A549 (cell line): Measurements from ENCODE around the gene AADACL3. TPM values are rescaled to one million over a fixed set of nuclear protein-coding genes. Genes with fewer than 3 reads are reported as not detected.

Source experiments
- ATAC-seq, 2 experiments: fragments of 200-7000 bp in 1 of 2; fragments of >200 bp in 1 of 2; cut with Nextera tagmentation in 1 of 2; cut with Tn5 transposase in 1 of 2; 3 replicates each; pipeline versions ENCODE4 v1.8.0 to v1.9.1; 2018 to 2020; ENCODE audit warnings: mild to moderate bottlenecking in 1 of 2, moderate library complexity in 1 of 2
- CTCF ChIA-PET: fragments of 300-600 bp; sonication (Branson Sonifier 250); formaldehyde crosslinking; extraction: SDS; loops from one replicate; lab custom pipeline; 2021; ENCODE audit warnings: antibody characterized with exemption, inconsistent platforms; lab: Yijun Ruan, JAX
- POLR2A ChIA-PET: fragments of 350-600 bp; formaldehyde crosslinking; extraction: SDS; loops from one replicate; lab custom pipeline; 2021; ENCODE audit warnings: antibody characterized with exemption, inconsistent platforms; lab: Yijun Ruan, JAX
- DNase-seq, 2 experiments: peaks; one replicate each; pipeline versions ENCODE4 v3.0.0 to v3.0.0-alpha.2; 2011 to 2016; ENCODE audit warnings: low read depth in 1 of 2, low spot score in 1 of 2
- FAIRE-seq: peaks from 2 replicates; lab custom pipeline; 2011; peaks lifted over from hg19 to GRCh38; lab: Jason Lieb, UNC
- H3K27ac ChIP-seq, 2 experiments: fragments of >200 bp; sonication (Bioruptor Twin); formaldehyde crosslinking; 3 replicates each; pipeline ENCODE4 v1.5.1; 2016 to 2017
- H3K4me1 ChIP-seq: fragments of >200 bp; sonication (Bioruptor Twin); formaldehyde crosslinking; 3 replicates; pipeline ENCODE4 v1.6.1; 2016
- H3K4me2 ChIP-seq: fragments of >200 bp; sonication (Bioruptor Twin); formaldehyde crosslinking; 3 replicates; pipeline ENCODE4 v1.6.1; 2016
- H3K4me3 ChIP-seq: fragments of >200 bp; sonication (Bioruptor Twin); formaldehyde crosslinking; 3 replicates; pipeline ENCODE4 v1.5.1; 2016
- H3K9me3 ChIP-seq: fragments of >200 bp; sonication (Bioruptor Twin); formaldehyde crosslinking; 3 replicates; pipeline ENCODE4 v1.6.1; 2016
- ATOH8 ChIP-seq: fragments of 250-450 bp; sonication (Bioruptor Pico); IDR thresholded peaks from 2 replicates; pipeline ENCODE4 v1.5.0; 2020; ENCODE audit warnings: low read depth, mild to moderate bottlenecking, moderate library complexity
- BCL3 ChIP-seq: fragments of >200 bp; sonication (Bioruptor Twin); formaldehyde crosslinking; IDR thresholded peaks from 3 replicates; pipeline ENCODE4 v1.6.1; 2016
- BHLHE40 ChIP-seq: IDR thresholded peaks from 2 replicates; pipeline ENCODE4 v1.6.1; 2012; ENCODE audit warnings: low read depth, low read length, inconsistent platforms
- CBX2 ChIP-seq: fragments of 200-600 bp; sonication (generic); IDR thresholded peaks from 2 replicates; pipeline ENCODE4 v1.6.1; 2016; ENCODE audit warnings: low read depth, mild to moderate bottlenecking, borderline replicate concordance
- CBX8 ChIP-seq: fragments of 200-600 bp; sonication (generic); IDR thresholded peaks from 2 replicates; pipeline ENCODE4 v1.6.1; 2016
- CHD2 ChIP-seq: fragments of 150-350 bp; IDR thresholded peaks from 2 replicates; pipeline ENCODE4 v1.6.1; 2014; ENCODE audit warnings: low read length; ENCODE audit not compliant: partially characterized antibody
- EP300 ChIP-seq, 2 experiments: fragments of >200 bp; sonication (Bioruptor Twin); formaldehyde crosslinking; IDR thresholded peaks; 2 replicates in 1 of 2; 3 replicates in 1 of 2; pipeline ENCODE4 v1.6.1; 2016 to 2017
- HEYL ChIP-seq: fragments of 250-450 bp; sonication (Bioruptor Pico); IDR thresholded peaks from 2 replicates; pipeline ENCODE4 v1.8.0; 2021; ENCODE audit warnings: mild to moderate bottlenecking, moderate library complexity
- PBX3 ChIP-seq: IDR thresholded peaks from 2 replicates; pipeline ENCODE4 v1.6.1; 2012
- PHF8 ChIP-seq: fragments of 200-600 bp; sonication (generic); IDR thresholded peaks from 2 replicates; pipeline ENCODE4 v1.6.1; 2016; ENCODE audit warnings: low read depth, mild to moderate bottlenecking, antibody characterized with exemption, moderate library complexity, borderline replicate concordance
- RAD21 ChIP-seq, 2 experiments: fragments of >200 bp in 1 of 2; sonication (Bioruptor Twin) in 1 of 2; formaldehyde crosslinking in 1 of 2; IDR thresholded peaks in 1 of 2; conservative IDR thresholded peaks in 1 of 2; 2 replicates in 1 of 2; 3 replicates in 1 of 2; pipeline ENCODE4 v1.6.1; 2012 to 2018; ENCODE audit warnings: inconsistent platforms in 1 of 2
- RARB ChIP-seq: fragments of 250-450 bp; sonication (Bioruptor Pico); IDR thresholded peaks from 2 replicates; pipeline ENCODE4 v1.8.0; 2021; ENCODE audit warnings: mild to moderate bottlenecking, moderate library complexity
- SMC3 ChIP-seq: fragments of >200 bp; sonication (Bioruptor Twin); formaldehyde crosslinking; IDR thresholded peaks from 3 replicates; pipeline ENCODE4 v1.6.1; 2018; ENCODE audit warnings: inconsistent platforms
- SREBF2 ChIP-seq: fragments of 450-650 bp; IDR thresholded peaks from 2 replicates; pipeline ENCODE4 v1.6.1; 2014; ENCODE audit warnings: mild to moderate bottlenecking, moderate library complexity
- TFCP2L1 ChIP-seq: fragments of 250-450 bp; sonication (Bioruptor Pico); IDR thresholded peaks from 2 replicates; pipeline ENCODE4 v1.5.0; 2021; ENCODE audit warnings: mild to moderate bottlenecking
- TP53 ChIP-seq: fragments of 250-450 bp; sonication (Bioruptor Pico); IDR thresholded peaks from 2 replicates; pipeline ENCODE4 v1.5.0; 2021; ENCODE audit warnings: mild to moderate bottlenecking, moderate library complexity
- ZSCAN20 ChIP-seq: fragments of 250-450 bp; sonication (Bioruptor Pico); IDR thresholded peaks from 2 replicates; pipeline ENCODE4 v1.8.0; 2022; ENCODE audit warnings: mild to moderate bottlenecking, moderate library complexity
- WGBS: methylation state at CpG from one replicate; pipeline ENCODE4 v1.1.6; 2017; ENCODE audit errors: missing lambda C conversion rate; 5-methylcytosine and 5-hydroxymethylcytosine counted together
- polyA plus RNA-seq, 4 experiments: library from polyadenylated mRNA; depleted of rRNA in 3 of 4; stranded (reverse); fragments of >200 nt; fragmentation: RNase III in 1 of 4; extraction: RNeasy Plus Mini Kit Qiagen cat#74134 plus additional on column Dnase treatment in 1 of 4; gene quantifications; 2 replicates in 3 of 4; 3 replicates in 1 of 4; pipeline ENCODE4 v1.2.3, GENCODE V29; 2011 to 2017
- TF ChIP-seq, protein P1 (sequence below): fragments of 450-650 bp; IDR thresholded peaks from 2 replicates; pipeline ENCODE4 v1.6.1; 2014; ENCODE audit warnings: antibody characterized with exemption
- TF ChIP-seq, protein P2 (sequence below): fragments of >200 bp; sonication (Bioruptor Twin); formaldehyde crosslinking; IDR thresholded peaks from 2 replicates; pipeline ENCODE4 v1.6.1; 2016

Gene AADACL3
- polyA plus RNA-seq, 2 of the 4 experiments (the other 2 are of a cell fraction), result not detected

- no peak overlapping the region for H3K4me2 ChIP-seq
- no peak for ATAC-seq
- no peak overlapping the region for H3K27ac ChIP-seq
- H3K4me1 ChIP-seq, result no peaks in the 10 kb centered on the region
- no peak for TF ChIP-seq CBX2
- TF ChIP-seq CBX8, result no peak
- TF ChIP-seq TFCP2L1 (CRISPR knock-in tag), result no peak
- no peak for TF ChIP-seq PBX3
- no peak for TF ChIP-seq RAD21 (conservative IDR thresholded peaks at IDR 0.05 in 1 of 2, IDR thresholded peaks at IDR 0.05 in 1 of 2)
- TF ChIP-seq, protein P1, sequence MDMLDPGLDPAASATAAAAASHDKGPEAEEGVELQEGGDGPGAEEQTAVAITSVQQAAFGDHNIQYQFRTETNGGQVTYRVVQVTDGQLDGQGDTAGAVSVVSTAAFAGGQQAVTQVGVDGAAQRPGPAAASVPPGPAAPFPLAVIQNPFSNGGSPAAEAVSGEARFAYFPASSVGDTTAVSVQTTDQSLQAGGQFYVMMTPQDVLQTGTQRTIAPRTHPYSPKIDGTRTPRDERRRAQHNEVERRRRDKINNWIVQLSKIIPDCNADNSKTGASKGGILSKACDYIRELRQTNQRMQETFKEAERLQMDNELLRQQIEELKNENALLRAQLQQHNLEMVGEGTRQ, result no peak
- TF ChIP-seq BHLHE40, result no peak
- TF ChIP-seq HEYL (CRISPR knock-in tag), result no peak
- DNase-seq, result no peak
- WGBS, result 35% methylated on average over 3 of the region's 3 CpGs
- POLR2A ChIA-PET, result no interaction called here
- CTCF ChIA-PET, result interaction anchor here (0.7 kb wide), 1 partner anchor 15 kb away, joined by 3 read pairs; no protein-coding TSS in a partner anchor
- no peak overlapping the region for H3K4me3 ChIP-seq
- no peaks in the 10 kb centered on the region for H3K9me3 ChIP-seq
- no peak for FAIRE-seq
These were observed 1.0 kb upstream of the AADACL3 start for GRCh38 chr1:12714710-12715475.

GRCh38 chr1:12717301-12717838 is 1.5 kb downstream of the AADACL3 start:
- no peak for FAIRE-seq
- 42% methylated on average over 7 of the region's 7 CpGs for WGBS
- CTCF ChIA-PET, result interaction anchor here (0.6 kb wide), 1 partner anchor 271 kb away, joined by 3 read pairs; no protein-coding TSS in a partner anchor

GRCh38 chr1:12722626-12723025 is 6.7 kb downstream of the AADACL3 start:
- H3K4me1 ChIP-seq, result no peaks in the 10 kb centered on the region
- no peaks in the 10 kb centered on the region for H3K9me3 ChIP-seq
- no peak overlapping the region for H3K27ac ChIP-seq
- no peak for TF ChIP-seq EP300 (IDR thresholded peaks at IDR 0.05)
- TF ChIP-seq BCL3, result no peak
- TF ChIP-seq CBX8, result no peak
- no peak for TF ChIP-seq ZSCAN20
- no peak for TF ChIP-seq TP53 (CRISPR knock-in tag)
- no peak for TF ChIP-seq ATOH8
- TF ChIP-seq SMC3, result no peak
- TF ChIP-seq CHD2, result no peak
- no peak for ATAC-seq
- H3K4me3 ChIP-seq, result no peak overlapping the region
- CTCF ChIA-PET, result interaction anchor here (1.3 kb wide), 1 partner anchor 64 kb away, joined by 4 read pairs; no protein-coding TSS in a partner anchor
- DNase-seq, result no peak
- POLR2A ChIA-PET, result no interaction called here
- FAIRE-seq, result no peak
- no peak overlapping the region for H3K4me2 ChIP-seq
- WGBS, result 18% methylated on average over 1 of the region's 1 CpG

More at GRCh38 chr1:12717301-12717838, 1.5 kb downstream of the AADACL3 start:
- no peaks in the 10 kb centered on the region for H3K9me3 ChIP-seq
- TF ChIP-seq SREBF2 (no peak), RARB (no peak), TP53 (CRISPR knock-in tag) (no peak), PHF8 (no peak)
- TF ChIP-seq, protein P2, sequence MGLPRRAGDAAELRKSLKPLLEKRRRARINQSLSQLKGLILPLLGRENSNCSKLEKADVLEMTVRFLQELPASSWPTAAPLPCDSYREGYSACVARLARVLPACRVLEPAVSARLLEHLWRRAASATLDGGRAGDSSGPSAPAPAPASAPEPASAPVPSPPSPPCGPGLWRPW, result no peak
- POLR2A ChIA-PET, result no interaction called here
- no peaks in the 10 kb centered on the region for H3K4me1 ChIP-seq
- ATAC-seq (no peak), DNase-seq (no peak)
- no peak overlapping the region for H3K27ac ChIP-seq
- H3K4me2 ChIP-seq, result no peak overlapping the region
- no peak overlapping the region for H3K4me3 ChIP-seq
